ENCODE results near the gene FNBP1.

The FNBP1 gene

GRCh38 chr9:129868023-129868871, 174.7 kb downstream of the FNBP1 start:
- no peak overlapping the region for H3K4me2 ChIP-seq (ENCODE audit: insufficient read depth, low read length, poor library complexity, severe bottlenecking)
- peaks cover 1% of the 10 kb centered on the region for H3K79me1 ChIP-seq (ENCODE audit: low read depth, low read length)
- H4K91ac ChIP-seq (ENCODE audit: low read depth, low read length, poor library complexity) = no peak overlapping the region
- H3K9me3 ChIP-seq (replicated peaks in 1 of 2; ENCODE audit: control insufficient read depth in 2 of 2, insufficient read depth in 1 of 2, low read depth in 1 of 2, low read length in 2 of 2) = peaks cover 0 to 3% of the 10 kb centered on the region in 2 donors
- H3K9ac ChIP-seq (ENCODE audit: low read depth, low read length, poor library complexity) = peak overlapping the region; percentile 21
- H3K4ac ChIP-seq (ENCODE audit: low read length) = no peak overlapping the region
- no peak overlapping the region for H4K8ac ChIP-seq (ENCODE audit: low read depth, low read length)
- no peak overlapping the region for H3K18ac ChIP-seq (ENCODE audit: low read length)
- no peak overlapping the region for H2AFZ ChIP-seq (ENCODE audit: low read length)
- H2BK5ac ChIP-seq (ENCODE audit: low read length) = peak overlapping the region; percentile 35
- no peak overlapping the region for H2BK12ac ChIP-seq (ENCODE audit: low read length)
- no peak overlapping the region for H3K27ac ChIP-seq (replicated peaks; ENCODE audit: low read length)
- no peak overlapping the region for H3K14ac ChIP-seq (ENCODE audit: low read length)
- H3K4me3 ChIP-seq (ENCODE audit: low read length in 2 of 2) = no peak overlapping the region
- peak overlapping the region; percentile 92 for H3K23ac ChIP-seq (ENCODE audit: low read depth, low read length, poor library complexity)
- H3K4me1 ChIP-seq (ENCODE audit: control insufficient read depth in 2 of 2, insufficient read depth in 1 of 2, low read depth in 1 of 2, low read length in 2 of 2) = peaks cover 0 to 2% of the 10 kb centered on the region in 2 donors
- no CpG with 5 or more reads among the region's 48 CpGs for WGBS, 2 donors (ENCODE audit: extremely low coverage in 2 of 2, insufficient read length in 2 of 2, insufficient replicate concordance in 1 of 2)
- H3K27me3 ChIP-seq (ENCODE audit: control insufficient read depth in 3 of 3, insufficient read depth in 3 of 3, low read depth in 1 of 3, low read length in 3 of 3) = peaks cover 0 to 2% (median 0%) of the 10 kb centered on the region in 3 experiments
- H2AK5ac ChIP-seq (ENCODE audit: low read depth, low read length) = no peak overlapping the region
- H2BK15ac ChIP-seq (ENCODE audit: low read length) = no peak overlapping the region
- no peak overlapping the region for H2BK120ac ChIP-seq (ENCODE audit: low read depth, low read length)
- peaks cover 8 to 33% of the 10 kb centered on the region in 2 donors for H3K36me3 ChIP-seq (replicated peaks in 1 of 2; ENCODE audit: control insufficient read depth in 2 of 2, insufficient read depth in 2 of 2, low read length in 2 of 2)
- no peak for DNase-seq (ENCODE audit: low spot score)

- no peak overlapping the region for H2BK15ac ChIP-seq (ENCODE audit: low read length)
- peak overlapping the region; percentile 35 for H2BK5ac ChIP-seq (ENCODE audit: low read length)
- peaks cover 0 to 3% of the 10 kb centered on the region in 2 donors for H3K9me3 ChIP-seq (replicated peaks in 1 of 2; ENCODE audit: control insufficient read depth in 2 of 2, insufficient read depth in 1 of 2, low read depth in 1 of 2, low read length in 2 of 2)
- peaks cover 0 to 2% of the 10 kb centered on the region in 2 donors for H3K4me1 ChIP-seq (ENCODE audit: control insufficient read depth in 2 of 2, insufficient read depth in 1 of 2, low read depth in 1 of 2, low read length in 2 of 2)
- H3K14ac ChIP-seq (ENCODE audit: low read length) = peak overlapping the region; percentile 71
- no peak overlapping the region for H3K4me2 ChIP-seq (ENCODE audit: insufficient read depth, low read length, poor library complexity, severe bottlenecking)
- H3K9ac ChIP-seq (ENCODE audit: low read depth, low read length, poor library complexity) = no peak overlapping the region
- no peak overlapping the region for H3K18ac ChIP-seq (ENCODE audit: low read length)
- H3K4ac ChIP-seq (ENCODE audit: low read length) = no peak overlapping the region
- peak overlapping the region; percentile 43 for H3K23ac ChIP-seq (ENCODE audit: low read depth, low read length, poor library complexity)
- no peak overlapping the region for H2AFZ ChIP-seq (ENCODE audit: low read length)
- no peak overlapping the region for H4K8ac ChIP-seq (ENCODE audit: low read depth, low read length)
- peaks cover 9 to 38% of the 10 kb centered on the region in 2 donors for H3K36me3 ChIP-seq (replicated peaks in 1 of 2; ENCODE audit: control insufficient read depth in 2 of 2, insufficient read depth in 2 of 2, low read length in 2 of 2)
- H3K4me3 ChIP-seq (ENCODE audit: low read length in 2 of 2) = no peak overlapping the region
- peaks cover 1% of the 10 kb centered on the region for H3K79me1 ChIP-seq (ENCODE audit: low read depth, low read length)
- DNase-seq (ENCODE audit: low spot score) = no peak
- WGBS, 2 donors (ENCODE audit: extremely low coverage in 2 of 2, insufficient read length in 2 of 2, insufficient replicate concordance in 1 of 2) = no CpG with 5 or more reads among the region's 17 CpGs
- no peak overlapping the region for H3K27ac ChIP-seq (replicated peaks; ENCODE audit: low read length)
- H2AK5ac ChIP-seq (ENCODE audit: low read depth, low read length) = no peak overlapping the region
- H2BK120ac ChIP-seq (ENCODE audit: low read depth, low read length) = no peak overlapping the region
- no peak overlapping the region for H2BK12ac ChIP-seq (ENCODE audit: low read length)
- H3K27me3 ChIP-seq (ENCODE audit: control insufficient read depth in 3 of 3, insufficient read depth in 3 of 3, low read depth in 1 of 3, low read length in 3 of 3) = peaks cover 0 to 2% (median 0%) of the 10 kb centered on the region in 3 experiments
- H4K91ac ChIP-seq (ENCODE audit: low read depth, low read length, poor library complexity) = no peak overlapping the region
Measured at GRCh38 chr9:129867136-129868022, 175.6 kb downstream of the FNBP1 start.

DNA sequence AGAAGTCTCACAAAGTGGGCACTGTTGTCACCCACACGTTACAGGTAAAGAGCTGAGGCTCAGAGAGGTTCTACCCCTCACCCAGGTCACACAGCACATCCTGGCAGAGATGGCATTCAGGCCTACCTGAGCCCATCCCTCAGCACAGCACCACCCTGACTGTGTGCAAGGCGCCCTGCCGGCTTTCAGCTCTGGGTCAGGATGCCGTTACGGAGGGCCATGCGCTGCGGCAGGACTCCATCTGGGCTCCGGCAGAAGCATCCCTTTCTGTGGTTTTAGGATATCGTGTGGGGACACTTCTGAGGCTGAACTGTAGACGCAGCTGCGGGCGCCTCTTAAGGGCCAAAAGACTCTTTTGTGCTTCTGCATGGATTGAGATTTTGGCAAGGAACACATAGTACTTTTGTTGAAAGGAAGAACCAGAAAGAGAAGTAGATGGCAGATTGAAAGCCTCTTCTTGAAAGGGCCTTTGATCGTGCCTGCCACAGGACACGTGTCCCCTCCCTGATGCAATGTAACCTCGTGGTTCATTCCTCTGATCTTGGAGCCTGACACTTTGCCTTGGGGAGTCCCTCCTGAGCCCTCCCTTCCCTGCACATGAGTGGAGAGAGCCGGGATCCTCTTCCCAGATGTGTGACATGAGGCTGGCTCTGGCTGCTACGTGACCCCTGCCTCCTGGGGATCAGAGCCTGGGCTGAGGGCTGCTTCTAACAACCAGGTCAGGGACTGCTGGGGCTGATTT, 176.4 kb downstream of the FNBP1 start:
- H3K9ac ChIP-seq (ENCODE audit: low read depth, low read length, poor library complexity) = no peak overlapping the region
- no peak overlapping the region for H3K23ac ChIP-seq (ENCODE audit: low read depth, low read length, poor library complexity)
- no peak overlapping the region for H2AFZ ChIP-seq (ENCODE audit: low read length)
- H3K4me1 ChIP-seq (ENCODE audit: control insufficient read depth in 2 of 2, insufficient read depth in 1 of 2, low read depth in 1 of 2, low read length in 2 of 2) = peaks cover 0 to 2% of the 10 kb centered on the region in 2 donors
- peaks cover 0 to 2% (median 0%) of the 10 kb centered on the region in 3 experiments for H3K27me3 ChIP-seq (ENCODE audit: control insufficient read depth in 3 of 3, insufficient read depth in 3 of 3, low read depth in 1 of 3, low read length in 3 of 3)
- no peak overlapping the region for H3K27ac ChIP-seq (replicated peaks; ENCODE audit: low read length)
- H3K4me2 ChIP-seq (ENCODE audit: insufficient read depth, low read length, poor library complexity, severe bottlenecking) = no peak overlapping the region
- no peak overlapping the region for H3K4ac ChIP-seq (ENCODE audit: low read length)
- H2BK15ac ChIP-seq (ENCODE audit: low read length) = no peak overlapping the region
- H2BK120ac ChIP-seq (ENCODE audit: low read depth, low read length) = no peak overlapping the region
- peaks cover 1% of the 10 kb centered on the region for H3K79me1 ChIP-seq (ENCODE audit: low read depth, low read length)
- no peak overlapping the region for H4K91ac ChIP-seq (ENCODE audit: low read depth, low read length, poor library complexity)
- H2AK5ac ChIP-seq (ENCODE audit: low read depth, low read length) = no peak overlapping the region
- H2BK12ac ChIP-seq (ENCODE audit: low read length) = no peak overlapping the region
- no peak overlapping the region for H3K4me3 ChIP-seq (ENCODE audit: low read length in 2 of 2)
- H3K36me3 ChIP-seq (replicated peaks in 1 of 2; ENCODE audit: control insufficient read depth in 2 of 2, insufficient read depth in 2 of 2, low read length in 2 of 2) = peaks cover 15 to 44% of the 10 kb centered on the region in 2 donors
- peaks cover 0 to 3% of the 10 kb centered on the region in 2 donors for H3K9me3 ChIP-seq (replicated peaks in 1 of 2; ENCODE audit: control insufficient read depth in 2 of 2, insufficient read depth in 1 of 2, low read depth in 1 of 2, low read length in 2 of 2)
- no peak overlapping the region for H4K8ac ChIP-seq (ENCODE audit: low read depth, low read length)
- no peak overlapping the region for H3K18ac ChIP-seq (ENCODE audit: low read length)
- no peak overlapping the region for H2BK5ac ChIP-seq (ENCODE audit: low read length)
- H3K14ac ChIP-seq (ENCODE audit: low read length) = no peak overlapping the region
- no CpG with 5 or more reads among the region's 17 CpGs for WGBS, 2 donors (ENCODE audit: extremely low coverage in 2 of 2, insufficient read length in 2 of 2, insufficient replicate concordance in 1 of 2)
- DNase-seq (ENCODE audit: low spot score) = no peak
